Measurements from ENCODE around the gene ABCG2. TPM values are rescaled to one million over a fixed set of nuclear protein-coding genes. Genes with fewer than 3 reads are reported as not detected.

ABCG2 gene
- total RNA-seq, 1 donor from 2014 or later, result 7.8 TPM

- H3K9ac ChIP-seq (ENCODE audit: low read depth in 1 of 3, low read length in 3 of 3), result no peak overlapping the region
- H3K27me3 ChIP-seq (ENCODE audit: control insufficient read depth in 3 of 3, insufficient read depth in 3 of 3, low read length in 3 of 3), result no peaks in the 10 kb centered on the region
- H3K4me3 ChIP-seq (ENCODE audit: low read length in 3 of 3), result no peak overlapping the region
- H3K27ac ChIP-seq (ENCODE audit: low read depth, low read length), result no peak overlapping the region
- H3K9me3 ChIP-seq (ENCODE audit: control insufficient read depth in 3 of 3, low read length in 3 of 3), result no peaks in the 10 kb centered on the region
- H3K4me1 ChIP-seq (ENCODE audit: control insufficient read depth in 3 of 3, insufficient read depth in 3 of 3, low read length in 3 of 3), result no peaks in the 10 kb centered on the region
- H3K36me3 ChIP-seq (ENCODE audit: control insufficient read depth in 3 of 3, insufficient read depth in 3 of 3, low read length in 3 of 3), result peaks cover 0 to 13% (median 5%) of the 10 kb centered on the region in 3 donors
Observed at GRCh38 chr4:88060431-88060830, 98.0 kb downstream of the ABCG2 start.

- Histone ChIP-seq H3K4me1 (ENCODE audit: control insufficient read depth in 3 of 3, insufficient read depth in 3 of 3, low read length in 3 of 3) (no peaks in the 10 kb centered on the region), H3K36me3 (ENCODE audit: control insufficient read depth in 3 of 3, insufficient read depth in 3 of 3, low read length in 3 of 3) (peaks cover 0 to 10% (median 5%) of the 10 kb centered on the region in 3 donors), H3K27ac (ENCODE audit: low read depth, low read length) (no peak overlapping the region), H3K9me3 (ENCODE audit: control insufficient read depth in 3 of 3, low read length in 3 of 3) (no peaks in the 10 kb centered on the region), H3K27me3 (ENCODE audit: control insufficient read depth in 3 of 3, insufficient read depth in 3 of 3, low read length in 3 of 3) (no peaks in the 10 kb centered on the region), H3K9ac (ENCODE audit: low read depth in 1 of 3, low read length in 3 of 3) (no peak overlapping the region), H3K4me3 (ENCODE audit: low read length in 3 of 3) (no peak overlapping the region)
Observed at GRCh38 chr4:88059766-88060165, 98.7 kb downstream of the ABCG2 start.

- Histone ChIP-seq H3K9me3 (ENCODE audit: control insufficient read depth in 3 of 3, low read length in 3 of 3) (no peaks in the 10 kb centered on the region), H3K27me3 (ENCODE audit: control insufficient read depth in 3 of 3, insufficient read depth in 3 of 3, low read length in 3 of 3) (no peaks in the 10 kb centered on the region), H3K9ac (ENCODE audit: low read depth in 1 of 3, low read length in 3 of 3) (no peak overlapping the region), H3K4me3 (ENCODE audit: low read length in 3 of 3) (no peak overlapping the region), H3K27ac (ENCODE audit: low read depth, low read length) (no peak overlapping the region), H3K4me1 (ENCODE audit: control insufficient read depth in 3 of 3, insufficient read depth in 3 of 3, low read length in 3 of 3) (no peaks in the 10 kb centered on the region), H3K36me3 (ENCODE audit: control insufficient read depth in 3 of 3, insufficient read depth in 3 of 3, low read length in 3 of 3) (peaks cover 0 to 8% (median 5%) of the 10 kb centered on the region in 3 donors)
Observed at GRCh38 chr4:88058295-88058694, 100.1 kb downstream of the ABCG2 start.

- Histone ChIP-seq H3K27me3 (ENCODE audit: control insufficient read depth in 3 of 3, insufficient read depth in 3 of 3, low read length in 3 of 3) (no peaks in the 10 kb centered on the region), H3K27ac (ENCODE audit: low read depth, low read length) (no peak overlapping the region), H3K9ac (ENCODE audit: low read depth in 1 of 3, low read length in 3 of 3) (no peak overlapping the region), H3K36me3 (ENCODE audit: control insufficient read depth in 3 of 3, insufficient read depth in 3 of 3, low read length in 3 of 3) (peaks cover 0 to 15% (median 5%) of the 10 kb centered on the region in 3 donors), H3K4me3 (ENCODE audit: low read length in 3 of 3) (no peak overlapping the region), H3K9me3 (ENCODE audit: control insufficient read depth in 3 of 3, low read length in 3 of 3) (no peaks in the 10 kb centered on the region), H3K4me1 (ENCODE audit: control insufficient read depth in 3 of 3, insufficient read depth in 3 of 3, low read length in 3 of 3) (no peaks in the 10 kb centered on the region)
Observed at GRCh38 chr4:88054901-88055300, 103.5 kb downstream of the ABCG2 start.

- no peaks in the 10 kb centered on the region for H3K27me3 ChIP-seq (ENCODE audit: control insufficient read depth in 3 of 3, insufficient read depth in 3 of 3, low read length in 3 of 3)
- no peak overlapping the region for H3K4me3 ChIP-seq (ENCODE audit: low read length in 3 of 3)
- no peak overlapping the region for H3K27ac ChIP-seq (ENCODE audit: low read depth, low read length)
- no peaks in the 10 kb centered on the region for H3K4me1 ChIP-seq (ENCODE audit: control insufficient read depth in 3 of 3, insufficient read depth in 3 of 3, low read length in 3 of 3)
- no peaks in the 10 kb centered on the region for H3K9me3 ChIP-seq (ENCODE audit: control insufficient read depth in 3 of 3, low read length in 3 of 3)
- no peak overlapping the region for H3K9ac ChIP-seq (ENCODE audit: low read depth in 1 of 3, low read length in 3 of 3)
- peaks cover 0 to 15% (median 5%) of the 10 kb centered on the region in 3 donors for H3K36me3 ChIP-seq (ENCODE audit: control insufficient read depth in 3 of 3, insufficient read depth in 3 of 3, low read length in 3 of 3)
Observed at GRCh38 chr4:88054229-88054628, 104.2 kb downstream of the ABCG2 start.

GRCh38 chr4:88045021-88045420 lies 113.4 kb downstream of the ABCG2 start:
- no peaks in the 10 kb centered on the region for H3K27me3 ChIP-seq (ENCODE audit: control insufficient read depth in 3 of 3, insufficient read depth in 3 of 3, low read length in 3 of 3)
- H3K4me3 ChIP-seq (ENCODE audit: low read length in 3 of 3), result no peak overlapping the region
- H3K9ac ChIP-seq (ENCODE audit: low read depth in 1 of 3, low read length in 3 of 3), result no peak overlapping the region
- no peak overlapping the region for H3K27ac ChIP-seq (ENCODE audit: low read depth, low read length)
- peaks cover 10 to 31% (median 27%) of the 10 kb centered on the region in 3 donors for H3K36me3 ChIP-seq (ENCODE audit: control insufficient read depth in 3 of 3, insufficient read depth in 3 of 3, low read length in 3 of 3)
- no peaks in the 10 kb centered on the region for H3K9me3 ChIP-seq (ENCODE audit: control insufficient read depth in 3 of 3, low read length in 3 of 3)
- H3K4me1 ChIP-seq (ENCODE audit: control insufficient read depth in 3 of 3, insufficient read depth in 3 of 3, low read length in 3 of 3), result peaks cover 0 to 2% (median 0%) of the 10 kb centered on the region in 3 donors

GRCh38 chr4:88043586-88044340 lies 114.7 kb downstream of the ABCG2 start:
- Histone ChIP-seq H3K9me3 (ENCODE audit: control insufficient read depth in 3 of 3, low read length in 3 of 3) (no peaks in the 10 kb centered on the region), H3K27me3 (ENCODE audit: control insufficient read depth in 3 of 3, insufficient read depth in 3 of 3, low read length in 3 of 3) (no peaks in the 10 kb centered on the region), H3K36me3 (ENCODE audit: control insufficient read depth in 3 of 3, insufficient read depth in 3 of 3, low read length in 3 of 3) (peaks cover 14 to 39% (median 37%) of the 10 kb centered on the region in 3 donors), H3K4me3 (ENCODE audit: low read length in 3 of 3) (no peak overlapping the region), H3K27ac (ENCODE audit: low read depth, low read length) (no peak overlapping the region), H3K4me1 (ENCODE audit: control insufficient read depth in 3 of 3, insufficient read depth in 3 of 3, low read length in 3 of 3) (peaks cover 0 to 2% (median 0%) of the 10 kb centered on the region in 3 donors), H3K9ac (ENCODE audit: low read depth in 1 of 3, low read length in 3 of 3) (no peak overlapping the region)

GRCh38 chr4:88043001-88043400 lies 115.4 kb downstream of the ABCG2 start:
- Histone ChIP-seq H3K27ac (ENCODE audit: low read depth, low read length) (no peak overlapping the region), H3K9ac (ENCODE audit: low read depth in 1 of 3, low read length in 3 of 3) (no peak overlapping the region), H3K9me3 (ENCODE audit: control insufficient read depth in 3 of 3, low read length in 3 of 3) (no peaks in the 10 kb centered on the region), H3K4me3 (ENCODE audit: low read length in 3 of 3) (no peak overlapping the region), H3K27me3 (ENCODE audit: control insufficient read depth in 3 of 3, insufficient read depth in 3 of 3, low read length in 3 of 3) (no peaks in the 10 kb centered on the region), H3K4me1 (ENCODE audit: control insufficient read depth in 3 of 3, insufficient read depth in 3 of 3, low read length in 3 of 3) (peaks cover 0 to 2% (median 0%) of the 10 kb centered on the region in 3 donors), H3K36me3 (ENCODE audit: control insufficient read depth in 3 of 3, insufficient read depth in 3 of 3, low read length in 3 of 3) (peaks cover 20 to 46% (median 44%) of the 10 kb centered on the region in 3 donors)

- H3K27ac ChIP-seq (ENCODE audit: low read depth, low read length), result no peak overlapping the region
Observed at GRCh38 chr4:88041626-88042025, 116.8 kb downstream of the ABCG2 start.

GRCh38 chr4:88040707-88041106 lies 117.7 kb downstream of the ABCG2 start:
- H3K4me1 ChIP-seq (ENCODE audit: control insufficient read depth in 3 of 3, insufficient read depth in 3 of 3, low read length in 3 of 3), result peaks cover 0 to 2% (median 0%) of the 10 kb centered on the region in 3 donors
- H3K27me3 ChIP-seq (ENCODE audit: control insufficient read depth in 3 of 3, insufficient read depth in 3 of 3, low read length in 3 of 3), result no peaks in the 10 kb centered on the region
- no peak overlapping the region for H3K4me3 ChIP-seq (ENCODE audit: low read length in 3 of 3)
- H3K27ac ChIP-seq (ENCODE audit: low read depth, low read length), result no peak overlapping the region
- H3K9me3 ChIP-seq (ENCODE audit: control insufficient read depth in 3 of 3, low read length in 3 of 3), result no peaks in the 10 kb centered on the region
- peaks cover 20 to 64% (median 49%) of the 10 kb centered on the region in 3 donors for H3K36me3 ChIP-seq (ENCODE audit: control insufficient read depth in 3 of 3, insufficient read depth in 3 of 3, low read length in 3 of 3)
- H3K9ac ChIP-seq (ENCODE audit: low read depth in 1 of 3, low read length in 3 of 3), result no peak overlapping the region

More at GRCh38 chr4:88041626-88042025, 116.8 kb downstream of the ABCG2 start:
- Histone ChIP-seq H3K27me3 (ENCODE audit: control insufficient read depth in 3 of 3, insufficient read depth in 3 of 3, low read length in 3 of 3) (no peaks in the 10 kb centered on the region), H3K4me1 (ENCODE audit: control insufficient read depth in 3 of 3, insufficient read depth in 3 of 3, low read length in 3 of 3) (peaks cover 0 to 2% (median 0%) of the 10 kb centered on the region in 3 donors), H3K36me3 (ENCODE audit: control insufficient read depth in 3 of 3, insufficient read depth in 3 of 3, low read length in 3 of 3) (peaks cover 20 to 57% (median 49%) of the 10 kb centered on the region in 3 donors), H3K9ac (ENCODE audit: low read depth in 1 of 3, low read length in 3 of 3) (no peak overlapping the region), H3K4me3 (ENCODE audit: low read length in 3 of 3) (no peak overlapping the region), H3K9me3 (ENCODE audit: control insufficient read depth in 3 of 3, low read length in 3 of 3) (no peaks in the 10 kb centered on the region)
